Putamen (tissue), 1 donor: ENCODE measurements around the gene NRP1.
"Not testable (repeated sequence)": the region's sequence is repeated elsewhere in the genome, so short reads cannot be mapped to it uniquely, and the experiment has no call there.

Experiments used
- DNase-seq: peaks from one replicate; pipeline ENCODE4 v3.0.0-alpha.2; 2016; ENCODE audit warnings: low spot score

NRP1 gene

DNA sequence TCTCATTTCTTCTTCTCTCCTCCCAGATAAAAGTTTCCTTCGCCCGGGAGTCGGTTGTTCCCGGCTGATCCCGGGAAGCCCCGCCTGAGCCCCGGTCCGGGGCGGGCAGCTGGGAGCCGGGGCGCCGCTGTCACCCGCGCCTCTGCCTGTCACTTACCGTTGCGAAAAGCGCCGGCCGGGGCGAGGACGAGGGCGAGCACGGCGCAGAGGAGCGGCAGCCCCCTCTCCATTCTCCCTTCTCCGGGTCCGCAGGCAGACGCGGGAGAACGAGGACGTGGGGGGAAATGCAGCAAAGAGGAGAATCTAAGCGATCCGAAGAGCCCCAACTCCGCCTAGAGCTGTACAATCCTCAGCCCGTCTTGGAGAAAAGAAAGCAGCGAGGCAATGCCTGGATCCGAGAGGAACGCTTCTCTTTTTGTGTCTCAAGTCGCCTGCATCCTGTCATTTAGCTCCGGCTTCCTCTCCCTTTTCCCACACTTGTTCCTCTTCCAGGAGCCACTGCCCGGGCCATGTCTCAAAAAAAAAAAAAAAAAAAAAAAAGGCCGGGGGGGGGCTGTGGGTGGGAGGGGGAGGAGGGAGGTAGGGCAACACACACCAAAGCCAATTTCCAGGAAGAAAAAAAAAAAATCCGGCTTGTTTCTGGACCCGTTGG, at the start of gene NRP1:
NRP1 (minus strand) TSS at position 515 of the 652 bp plus-strand sequence; CDS start at position 230, 285 bp downstream.
- no peak for DNase-seq

- not testable (repeated sequence) for DNase-seq
Observed at GRCh38 chr10:33384201-33384600, 49.7 kb upstream of the NRP1 start.

GRCh38 chr10:33382921-33383713, 48.6 kb upstream of the NRP1 start:
- DNase-seq: no peak

DNA sequence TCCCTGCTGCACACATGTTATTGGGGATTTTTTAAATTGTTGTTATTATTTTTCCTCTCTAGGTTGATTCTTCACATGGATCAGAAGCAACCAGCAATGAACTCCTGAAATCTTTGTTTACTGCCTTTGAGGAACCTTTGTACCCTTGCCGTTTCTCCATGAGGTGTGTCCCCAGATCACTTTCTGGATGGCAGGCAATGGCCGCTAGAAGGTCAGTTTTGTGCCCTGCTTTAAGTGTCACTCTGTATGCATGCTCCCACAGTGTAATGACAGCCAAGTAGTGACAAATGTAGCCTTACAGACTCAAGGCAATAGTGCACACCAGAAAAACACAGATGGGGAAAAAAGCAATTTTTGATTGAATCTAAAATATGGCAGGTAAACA, 47.7 kb upstream of the NRP1 start:
- DNase-seq: no peak

GRCh38 chr10:33381451-33382215, 47.2 kb upstream of the NRP1 start:
- DNase-seq: no peak

- DNase-seq: no peak
Observed at GRCh38 chr10:33377658-33378025, 43.2 kb upstream of the NRP1 start.

GRCh38 chr10:33376976-33377657, 42.6 kb upstream of the NRP1 start:
- DNase-seq: peak; percentile 37

DNA sequence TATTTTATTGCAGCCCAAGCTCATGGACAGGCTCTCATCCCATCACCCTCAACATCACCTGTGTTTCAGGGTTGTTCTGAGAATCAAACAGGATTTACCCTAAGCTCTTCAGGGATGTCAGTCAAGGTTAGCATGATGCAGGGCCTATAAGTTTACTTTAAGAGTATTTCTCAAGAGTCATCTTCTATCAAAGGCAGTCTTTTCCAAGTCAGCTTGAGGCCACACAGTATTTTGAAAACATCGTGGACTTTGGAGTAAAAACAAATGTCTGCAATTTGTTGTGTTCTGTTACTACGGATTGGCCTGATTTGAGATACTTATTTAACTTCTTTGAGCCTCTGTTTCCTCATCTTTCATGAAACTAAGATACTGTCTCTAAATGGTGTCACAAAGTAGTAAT, 42.0 kb upstream of the NRP1 start:
- DNase-seq: no peak

DNA sequence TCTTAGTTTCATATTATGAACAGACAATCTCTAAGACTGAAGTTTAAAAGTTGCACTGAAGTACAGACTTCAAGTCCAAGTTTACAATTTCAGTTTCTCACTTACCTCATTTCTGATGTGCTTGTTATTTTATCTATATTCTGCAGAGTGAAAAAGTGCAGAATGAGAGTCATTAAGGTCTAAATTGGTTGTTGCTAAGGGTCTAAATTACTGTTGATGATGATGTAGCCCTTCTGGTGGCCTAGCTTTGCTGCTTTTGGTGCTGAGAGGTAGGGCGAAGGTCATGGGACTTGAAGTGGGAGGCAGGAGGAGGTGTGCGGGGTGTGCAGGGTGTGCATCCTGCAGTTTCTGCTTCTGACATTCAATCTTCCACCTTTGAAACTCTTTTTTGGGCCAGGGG, 38.8 kb upstream of the NRP1 start:
- no peak for DNase-seq

DNA sequence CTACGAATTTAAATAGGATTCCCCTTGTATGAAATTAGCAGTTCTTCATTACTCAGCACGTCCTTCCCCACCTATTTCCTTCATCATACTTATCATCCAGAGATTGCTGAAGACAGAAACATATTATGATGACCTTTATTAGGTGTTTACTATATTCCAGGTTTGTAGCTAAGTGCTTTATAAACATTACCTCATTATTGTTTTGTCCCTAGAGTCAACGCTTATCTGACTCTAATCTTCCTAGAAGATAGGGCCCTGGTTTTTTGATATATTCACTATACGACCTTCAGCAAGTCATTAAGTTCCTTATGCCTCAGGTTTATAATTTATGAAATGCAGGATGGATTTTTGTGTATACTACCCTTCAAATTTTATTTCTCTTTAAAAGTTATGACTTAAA, 36.8 kb upstream of the NRP1 start:
- DNase-seq: no peak

GRCh38 chr10:33370434-33370930, 36.0 kb upstream of the NRP1 start:
- no peak for DNase-seq

GRCh38 chr10:33368086-33368485, 33.6 kb upstream of the NRP1 start:
- DNase-seq: no peak

GRCh38 chr10:33365871-33366411, 31.5 kb upstream of the NRP1 start:
- no peak for DNase-seq

GRCh38 chr10:33365301-33365700, 30.8 kb upstream of the NRP1 start:
- no peak for DNase-seq

DNA sequence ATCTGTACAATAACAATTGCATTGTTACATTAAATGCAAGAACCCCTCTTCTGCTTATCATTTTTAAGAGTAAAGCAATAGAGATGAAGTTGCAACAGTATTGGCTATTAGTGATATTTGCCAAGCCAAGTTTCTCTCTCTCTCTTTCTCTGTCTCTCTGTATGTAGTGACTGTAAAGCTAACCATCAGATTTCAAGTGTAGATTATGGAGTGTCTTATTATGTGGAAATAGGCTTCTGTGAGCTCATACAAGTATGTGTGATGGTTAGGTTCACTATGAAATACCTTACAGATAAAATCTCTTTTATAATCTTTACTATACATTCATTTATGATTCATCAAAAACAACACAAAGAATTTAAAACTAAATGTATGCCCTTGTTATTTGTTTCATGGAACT, 28.6 kb upstream of the NRP1 start:
- no peak for DNase-seq

DNA sequence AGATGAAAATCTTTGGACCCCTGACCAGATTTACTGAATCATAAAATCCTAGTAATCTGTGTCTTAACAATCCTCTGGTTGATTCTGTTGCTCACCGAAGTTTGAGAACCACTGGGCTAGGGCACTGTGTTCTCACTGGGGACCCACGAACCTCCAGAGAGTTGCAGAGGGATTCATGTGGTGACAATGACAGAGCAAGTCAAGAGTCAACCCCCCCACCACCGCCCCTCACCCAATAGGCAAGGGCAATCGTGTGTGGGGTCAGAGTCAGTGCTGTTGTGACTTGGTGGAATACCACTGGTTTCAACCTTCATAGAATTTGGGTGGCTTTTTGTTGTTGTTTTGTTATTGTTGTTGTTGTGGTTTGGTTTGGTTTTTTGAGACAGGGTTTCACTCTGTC, 23.5 kb upstream of the NRP1 start:
- DNase-seq: no peak

DNA sequence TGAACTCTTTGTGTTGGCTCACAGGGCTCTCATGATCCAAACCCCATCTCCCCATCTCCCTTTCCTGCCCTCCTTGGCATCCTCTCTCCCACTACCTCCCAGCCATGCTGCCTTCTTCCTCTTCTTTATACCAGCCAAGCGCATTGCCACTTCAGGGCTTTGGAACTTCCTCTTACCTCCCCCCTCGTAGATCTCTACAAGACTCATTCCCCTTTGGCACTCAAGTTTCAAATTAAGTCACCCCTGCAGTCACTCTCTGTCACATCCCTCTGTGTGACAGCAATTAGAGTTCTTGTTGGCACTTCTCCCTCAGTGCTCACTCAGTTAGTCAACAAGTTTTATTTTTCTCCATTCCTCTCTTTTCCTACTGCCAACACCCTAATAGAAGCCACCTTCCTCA, 20.8 kb upstream of the NRP1 start:
- DNase-seq: no peak

GRCh38 chr10:33353853-33354252, 19.4 kb upstream of the NRP1 start:
- no peak for DNase-seq

GRCh38 chr10:33353334-33353733, 18.9 kb upstream of the NRP1 start:
- DNase-seq: peak; percentile 78

DNA sequence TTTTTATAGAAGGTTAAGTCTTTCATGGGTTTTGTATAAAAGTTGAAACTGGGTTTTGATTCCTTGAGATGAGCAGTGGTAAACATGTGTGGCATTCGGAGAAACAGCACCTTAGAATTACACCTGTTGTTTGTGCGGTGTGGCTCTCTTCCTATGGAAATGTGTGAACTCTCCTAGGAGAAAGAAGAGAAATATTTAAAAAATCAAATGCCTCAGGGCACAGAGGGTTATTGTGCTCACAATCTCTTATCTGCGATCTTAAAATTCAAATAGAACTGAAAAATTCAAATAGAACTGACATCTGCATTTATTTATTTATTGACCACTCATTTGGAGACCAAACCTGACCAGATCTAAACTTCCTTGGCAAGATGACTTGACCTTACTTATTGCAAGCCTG, 18.1 kb upstream of the NRP1 start:
- no peak for DNase-seq

GRCh38 chr10:33352175-33352574, 17.7 kb upstream of the NRP1 start:
- no peak for DNase-seq

DNA sequence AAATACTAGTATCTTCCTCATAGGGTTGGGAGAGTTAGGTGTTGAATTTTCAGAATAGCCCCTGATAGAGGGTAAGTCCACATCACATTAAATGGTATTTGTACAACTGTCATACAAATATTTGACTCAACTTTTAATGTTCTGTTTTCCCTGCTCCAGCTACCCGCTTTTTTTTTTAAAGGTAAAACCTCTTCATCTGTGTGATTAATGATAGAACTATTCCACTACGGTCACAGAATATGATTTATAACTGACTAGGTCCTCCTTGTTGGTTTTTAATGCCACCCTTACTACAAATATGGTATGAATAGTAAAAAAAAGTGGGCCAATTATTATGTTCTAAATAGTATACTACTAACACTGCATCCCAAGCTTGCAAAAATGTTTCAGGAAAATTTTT, 15.6 kb upstream of the NRP1 start:
- no peak for DNase-seq
